Measurements from ENCODE around the gene ZDHHC24. TPM values are rescaled to one million over a fixed set of nuclear protein-coding genes. Genes with fewer than 3 reads are reported as not detected.

The ZDHHC24 gene
- total and polyA plus RNA-seq, 5 donors = 6.3 to 7.8 (median 7.3) TPM

- Histone ChIP-seq H3K27ac (ENCODE audit: low read length) (no peak overlapping the region), H3K9me3 (ENCODE audit: control insufficient read depth, low read length) (no peaks in the 10 kb centered on the region), H3K27me3 (ENCODE audit: control insufficient read depth, insufficient read depth) (no peaks in the 10 kb centered on the region), H3K4me1 (ENCODE audit: control insufficient read depth, insufficient read depth, low read length) (no peaks in the 10 kb centered on the region), H3K4me3 (ENCODE audit: low read length) (no peak overlapping the region)
- ATAC-seq = no peak
- 77% methylated on average over 10 of the region's 10 CpGs for WGBS
- no peak for DNase-seq
- intact Hi-C loops (cut with DNase I) = no loop called here
These were observed 16.8 kb downstream of the ZDHHC24 start for GRCh38 chr11:66529069-66529468.

- H3K4me3 ChIP-seq (ENCODE audit: low read length) = no peak overlapping the region
- 65% methylated on average over 10 of the region's 10 CpGs for WGBS
- no peaks in the 10 kb centered on the region for H3K4me1 ChIP-seq (ENCODE audit: control insufficient read depth, insufficient read depth, low read length)
- ATAC-seq (peak in 1 of 2 donors; percentile 65), DNase-seq (no peak)
- intact Hi-C loops (cut with DNase I) = no loop called here
- no peaks in the 10 kb centered on the region for H3K9me3 ChIP-seq (ENCODE audit: control insufficient read depth, low read length)
- H3K27ac ChIP-seq (ENCODE audit: low read length) = peak overlapping the region; percentile 53
- H3K27me3 ChIP-seq (ENCODE audit: control insufficient read depth, insufficient read depth) = no peaks in the 10 kb centered on the region
These were observed 21.4 kb downstream of the ZDHHC24 start for GRCh38 chr11:66524304-66525040.

- intact Hi-C loops (cut with DNase I) = no loop called here
- H3K9me3 ChIP-seq (ENCODE audit: control insufficient read depth, low read length) = no peaks in the 10 kb centered on the region
- DNase-seq (peak; percentile 53 to 82 (median 81)), ATAC-seq (peak; percentile 80 to 84)
- 51% methylated on average over 11 of the region's 11 CpGs for WGBS
- H3K27ac ChIP-seq (ENCODE audit: low read length) = peak overlapping the region; percentile 75
- no peaks in the 10 kb centered on the region for H3K27me3 ChIP-seq (ENCODE audit: control insufficient read depth, insufficient read depth)
- no peak overlapping the region for H3K4me3 ChIP-seq (ENCODE audit: low read length)
- no peaks in the 10 kb centered on the region for H3K4me1 ChIP-seq (ENCODE audit: control insufficient read depth, insufficient read depth, low read length)
These were observed 22.2 kb downstream of the ZDHHC24 start for GRCh38 chr11:66523611-66524010.

- no peaks in the 10 kb centered on the region for H3K27me3 ChIP-seq (ENCODE audit: control insufficient read depth, insufficient read depth)
- DNase-seq (no peak), ATAC-seq (no peak)
- intact Hi-C loops (cut with DNase I) = no loop called here
- H3K9me3 ChIP-seq (ENCODE audit: control insufficient read depth, low read length) = no peaks in the 10 kb centered on the region
- WGBS = 9% methylated on average over 5 of the region's 5 CpGs
- no peak overlapping the region for H3K27ac ChIP-seq (ENCODE audit: low read length)
- peak overlapping the region; percentile 73 for H3K4me3 ChIP-seq (ENCODE audit: low read length)
- peaks cover 1% of the 10 kb centered on the region for H3K4me1 ChIP-seq (ENCODE audit: control insufficient read depth, insufficient read depth, low read length)
These were observed 34.9 kb downstream of the ZDHHC24 start for GRCh38 chr11:66510990-66511339.

GRCh38 chr11:66510271-66510989 is 35.4 kb downstream of the ZDHHC24 start, which contains the start of gene BBS1:
Gene BBS1, plus strand, starts transcription at chr11:66510635. Its CDS starts 25 bp downstream, at chr11:66510660.
- peak within 1 kb of the TSS; percentile 73 for H3K4me3 ChIP-seq (ENCODE audit: low read length)
- intact Hi-C loops (cut with DNase I) = no loop called here
- H3K9me3 ChIP-seq (ENCODE audit: control insufficient read depth, low read length) = no peaks in the 10 kb centered on the region
- ATAC-seq (peak; percentile 97), DNase-seq (peak; percentile 90 to 97 (median 95))
- H3K27ac ChIP-seq (ENCODE audit: low read length) = peak within 1 kb of the TSS; percentile 75
- no peaks in the 10 kb centered on the region for H3K27me3 ChIP-seq (ENCODE audit: control insufficient read depth, insufficient read depth)
- H3K4me1 ChIP-seq (ENCODE audit: control insufficient read depth, insufficient read depth, low read length) = peaks cover 1% of the 10 kb centered on the region
- under 1% methylated on average over 31 of the region's 31 CpGs for WGBS

- no peaks in the 10 kb centered on the region for H3K9me3 ChIP-seq (ENCODE audit: control insufficient read depth, low read length)
- intact Hi-C loops (cut with DNase I) = no loop called here
- H3K4me3 ChIP-seq (ENCODE audit: low read length) = no peak overlapping the region
- no peak for DNase-seq
- ATAC-seq = no peak
- H3K27me3 ChIP-seq (ENCODE audit: control insufficient read depth, insufficient read depth) = no peaks in the 10 kb centered on the region
- peaks cover 1% of the 10 kb centered on the region for H3K4me1 ChIP-seq (ENCODE audit: control insufficient read depth, insufficient read depth, low read length)
- 66% methylated on average over 7 of the region's 7 CpGs for WGBS
- H3K27ac ChIP-seq (ENCODE audit: low read length) = no peak overlapping the region
These were observed 36.7 kb downstream of the ZDHHC24 start for GRCh38 chr11:66509131-66509561.

GRCh38 chr11:66505276-66505816 is 40.5 kb downstream of the ZDHHC24 start:
- no peaks in the 10 kb centered on the region for H3K27me3 ChIP-seq (ENCODE audit: control insufficient read depth, insufficient read depth)
- no peaks in the 10 kb centered on the region for H3K4me1 ChIP-seq (ENCODE audit: control insufficient read depth, insufficient read depth, low read length)
- no peaks in the 10 kb centered on the region for H3K9me3 ChIP-seq (ENCODE audit: control insufficient read depth, low read length)
- intact Hi-C loops (cut with DNase I) = no loop called here
- no peak overlapping the region for H3K4me3 ChIP-seq (ENCODE audit: low read length)
- no peak for DNase-seq
- ATAC-seq = no peak
- WGBS = 98% methylated on average over 1 of the region's 1 CpG
- no peak overlapping the region for H3K27ac ChIP-seq (ENCODE audit: low read length)

- Histone ChIP-seq H3K4me1 (ENCODE audit: control insufficient read depth, insufficient read depth, low read length) (no peaks in the 10 kb centered on the region), H3K27ac (ENCODE audit: low read length) (no peak overlapping the region), H3K9me3 (ENCODE audit: control insufficient read depth, low read length) (no peaks in the 10 kb centered on the region), H3K27me3 (ENCODE audit: control insufficient read depth, insufficient read depth) (no peaks in the 10 kb centered on the region), H3K4me3 (ENCODE audit: low read length) (no peak overlapping the region)
- intact Hi-C loops (cut with DNase I) = no loop called here
- 92% methylated on average over 5 of the region's 5 CpGs for WGBS
- DNase-seq (no peak), ATAC-seq (no peak)
These were observed 47.3 kb downstream of the ZDHHC24 start for GRCh38 chr11:66498506-66498905.

- no peak overlapping the region for H3K27ac ChIP-seq (ENCODE audit: low read length)
- H3K27me3 ChIP-seq (ENCODE audit: control insufficient read depth, insufficient read depth) = no peaks in the 10 kb centered on the region
- intact Hi-C loops (cut with DNase I) = no loop called here
- H3K9me3 ChIP-seq (ENCODE audit: control insufficient read depth, low read length) = no peaks in the 10 kb centered on the region
- ATAC-seq = no peak
- no peaks in the 10 kb centered on the region for H3K4me1 ChIP-seq (ENCODE audit: control insufficient read depth, insufficient read depth, low read length)
- H3K4me3 ChIP-seq (ENCODE audit: low read length) = no peak overlapping the region
- 95% methylated on average over 16 of the region's 16 CpGs for WGBS
- peak in 1 of 3 donors; percentile 58 for DNase-seq
These were observed 48.6 kb downstream of the ZDHHC24 start for GRCh38 chr11:66497206-66497605.

GRCh38 chr11:66495401-66495854 is 50.4 kb downstream of the ZDHHC24 start:
- ATAC-seq (peak; percentile 7 to 17), DNase-seq (peak in 1 of 3 donors; percentile 44)
- no peak overlapping the region for H3K27ac ChIP-seq (ENCODE audit: low read length)
- H3K4me3 ChIP-seq (ENCODE audit: low read length) = no peak overlapping the region
- intact Hi-C loops (cut with DNase I) = no loop called here
- H3K9me3 ChIP-seq (ENCODE audit: control insufficient read depth, low read length) = no peaks in the 10 kb centered on the region
- no peaks in the 10 kb centered on the region for H3K4me1 ChIP-seq (ENCODE audit: control insufficient read depth, insufficient read depth, low read length)
- 92% methylated on average over 17 of the region's 17 CpGs for WGBS
- H3K27me3 ChIP-seq (ENCODE audit: control insufficient read depth, insufficient read depth) = no peaks in the 10 kb centered on the region

- Histone ChIP-seq H3K4me1 (ENCODE audit: control insufficient read depth, insufficient read depth, low read length) (no peaks in the 10 kb centered on the region), H3K9me3 (ENCODE audit: control insufficient read depth, low read length) (no peaks in the 10 kb centered on the region), H3K27ac (ENCODE audit: low read length) (no peak overlapping the region), H3K27me3 (ENCODE audit: control insufficient read depth, insufficient read depth) (no peaks in the 10 kb centered on the region), H3K4me3 (ENCODE audit: low read length) (no peak overlapping the region)
- intact Hi-C loops (cut with DNase I) = no loop called here
- DNase-seq = no peak
- WGBS = 88% methylated on average over 14 of the region's 14 CpGs
- ATAC-seq = peak in 1 of 2 donors; percentile 15
These were observed 50.9 kb downstream of the ZDHHC24 start for GRCh38 chr11:66494935-66495334.
